SKM-1 treated with dmso at 0.1 percent for 144 hours (cell line): ENCODE measurements around the gene RARS2.
"Not testable (repeated sequence)": the region's sequence is repeated elsewhere in the genome, so short reads cannot be mapped to it uniquely, and the experiment has no call there.

Experiments
- DNase-seq: peaks from one replicate; lab custom pipeline; 2025; ENCODE audit not compliant: unreplicated experiment; lab: John Stamatoyannopoulos, UW

The RARS2 gene

DNA sequence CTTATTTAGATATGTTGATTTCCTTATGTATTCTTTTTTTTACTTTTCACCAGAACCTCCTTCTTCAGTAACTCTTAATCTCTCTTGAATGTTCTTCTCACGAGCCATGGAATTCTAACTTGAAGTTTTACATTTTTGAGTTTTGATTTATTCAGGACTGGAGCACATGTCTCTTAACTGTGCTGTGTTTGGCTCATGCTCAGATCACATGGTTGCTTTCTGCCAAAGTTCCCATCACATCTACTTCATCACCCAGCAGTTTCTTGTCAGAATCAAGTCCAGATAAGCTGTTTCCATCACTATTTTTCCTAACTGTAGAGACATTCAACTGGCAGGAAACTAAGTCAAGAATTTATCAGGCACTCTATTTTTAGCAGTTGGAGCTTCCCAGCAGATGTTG lies 85.3 kb downstream of the RARS2 start:
- DNase-seq: no peak

GRCh38 chr6:87501809-87502572 lies 87.8 kb downstream of the RARS2 start:
- DNase-seq: no peak

GRCh38 chr6:87498048-87498447 lies 91.7 kb downstream of the RARS2 start:
- DNase-seq: no peak

DNA sequence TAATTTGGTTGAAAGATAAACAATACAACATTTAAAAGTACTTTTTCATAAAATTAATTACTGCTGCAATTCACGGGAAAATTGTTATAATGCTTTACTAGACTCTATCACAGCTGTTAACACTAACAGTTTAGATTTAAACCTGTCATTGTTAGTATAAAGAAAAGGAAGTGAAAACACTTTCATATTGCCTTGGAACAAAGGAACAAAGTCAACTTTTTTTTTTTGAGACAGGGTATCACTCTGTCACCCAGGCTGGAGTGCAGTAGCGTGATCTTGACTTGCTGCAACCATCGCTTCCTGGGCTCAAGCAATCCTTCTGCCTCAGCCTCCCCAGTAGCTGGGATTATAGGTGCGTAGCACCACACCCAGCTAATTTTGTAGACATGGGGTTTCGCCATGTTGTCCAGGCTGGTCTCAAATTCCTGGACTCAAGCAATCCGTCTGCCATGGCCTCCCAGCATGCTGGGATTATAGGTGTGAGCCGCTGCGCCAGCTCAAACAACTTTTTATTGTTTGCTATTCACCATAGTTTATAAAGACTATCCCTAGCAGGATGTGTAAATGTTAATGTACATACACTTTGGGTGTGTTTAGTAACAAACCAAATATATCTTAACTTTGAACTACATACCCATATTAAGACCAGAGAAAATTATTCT lies 94.9 kb downstream of the RARS2 start:
- DNase-seq: no peak

DNA sequence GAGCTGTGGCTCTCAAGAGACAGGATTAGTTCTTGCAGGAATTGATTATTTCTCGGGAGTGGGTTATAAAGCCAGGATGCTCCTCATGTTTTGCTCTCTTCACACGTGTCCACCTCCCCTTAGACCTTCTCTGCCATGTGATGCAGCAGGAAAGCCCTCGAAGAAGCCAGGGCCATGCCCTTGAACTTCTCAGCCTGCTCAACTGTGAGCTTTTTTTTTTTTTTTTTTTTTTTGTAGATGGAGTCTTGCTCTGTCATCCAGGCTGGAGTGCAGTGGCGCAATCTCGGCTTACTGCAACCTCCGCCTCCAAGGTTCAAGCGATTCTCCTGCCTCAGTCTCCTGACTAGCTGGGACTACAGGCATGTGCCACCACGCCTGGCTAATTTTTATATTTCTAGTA lies 100.5 kb downstream of the RARS2 start:
- not testable (repeated sequence) for DNase-seq

DNA sequence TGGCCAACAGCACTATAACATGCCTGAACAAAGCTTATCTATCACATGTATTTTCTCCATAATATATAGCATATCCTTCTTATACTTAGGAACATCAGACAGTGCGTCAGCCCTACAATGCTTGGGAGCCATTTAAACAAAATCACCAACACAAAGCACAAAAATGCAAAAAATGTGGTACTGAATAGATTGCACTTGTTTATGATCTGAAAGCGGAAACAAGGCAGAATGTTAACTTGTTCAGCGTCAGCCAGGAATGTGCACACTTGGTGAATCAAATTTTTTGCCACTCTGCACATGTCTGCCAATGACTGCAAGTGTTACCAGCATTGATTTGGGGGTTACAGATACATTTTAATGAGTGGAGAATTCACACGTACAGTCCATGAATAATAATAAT lies 102.2 kb downstream of the RARS2 start:
- DNase-seq: no peak

GRCh38 chr6:87484491-87484890 lies 105.3 kb downstream of the RARS2 start:
- no peak for DNase-seq

- peak; percentile 53 for DNase-seq
These were observed 105.9 kb downstream of the RARS2 start for GRCh38 chr6:87483929-87484328.

GRCh38 chr6:87482366-87482765 lies 107.4 kb downstream of the RARS2 start:
- DNase-seq: peak; percentile 61

DNA sequence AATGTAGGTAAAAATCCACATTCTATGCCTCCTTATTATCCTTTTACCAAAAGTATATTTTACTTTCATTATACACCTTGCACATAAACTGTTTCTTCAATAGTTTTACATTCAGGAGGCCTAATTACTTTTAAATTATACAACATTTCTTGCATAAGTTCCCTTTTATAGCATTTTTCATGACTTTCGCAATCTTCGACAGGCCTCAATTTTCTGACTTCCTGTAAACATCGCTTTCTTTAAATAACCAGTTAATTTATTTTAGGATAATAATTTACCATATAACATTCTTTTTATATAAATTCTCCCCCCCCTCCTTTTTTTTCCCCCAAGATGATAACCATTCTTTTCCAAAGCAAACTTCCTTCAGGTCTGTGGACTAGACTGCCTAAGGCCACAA lies 107.9 kb downstream of the RARS2 start:
- DNase-seq: peak; percentile 31

- DNase-seq: peak; percentile 21
These were observed 116.3 kb downstream of the RARS2 start for GRCh38 chr6:87473419-87473903.

GRCh38 chr6:87472525-87473418 lies 117.0 kb downstream of the RARS2 start, which contains the start of gene SLC35A1:
TSS of gene SLC35A1 (plus strand) at chr6:87472974. CDS start at chr6:87473004, 30 bp downstream.
- DNase-seq: peak; percentile 64

DNA sequence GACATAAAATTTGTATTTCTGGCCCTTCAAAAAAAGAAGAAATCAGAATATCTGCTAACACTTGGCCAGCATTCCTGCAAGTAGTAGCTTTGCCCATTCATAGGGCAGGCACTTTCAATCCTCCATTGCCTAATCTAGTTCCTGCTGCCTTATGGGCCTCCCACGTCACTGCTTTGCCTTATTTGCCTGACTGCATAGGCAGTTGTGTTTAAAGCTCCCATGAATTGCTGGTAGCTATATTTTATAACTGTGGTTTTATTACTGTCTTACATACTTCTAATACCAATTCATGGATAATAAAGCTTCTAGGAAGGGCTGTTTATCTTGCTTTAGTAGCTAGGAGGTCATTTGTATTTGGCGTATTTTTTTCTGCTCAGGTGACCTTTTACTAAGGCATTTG lies 124.7 kb downstream of the RARS2 start:
- DNase-seq: no peak
